Kidney (tissue), 14 donors: ENCODE data around the gene MCU. TPM values are rescaled to one million over a fixed set of nuclear protein-coding genes. Genes with fewer than 3 reads are reported as not detected.
"Not testable (repeated sequence)": the region's sequence is repeated elsewhere in the genome, so short reads cannot be mapped to it uniquely, and the experiment has no call there.

ENCODE experiments used
- DNase-seq, 5 donors: peaks; one replicate each; pipeline ENCODE4 v3.0.0-alpha.2; 2013 to 2020
- FAIRE-seq: peaks from 2 replicates; lab custom pipeline; 2012; peaks lifted over from hg19 to GRCh38; lab: Jason Lieb, UNC
- H3K27ac ChIP-seq, 2 donors: one replicate each; pipeline ENCODE4 v1.7.0; 2013; ENCODE audit warnings: low read depth in 2 of 2, low read length in 2 of 2, inconsistent platforms in 1 of 2
- H3K27me3 ChIP-seq: one replicate; pipeline ENCODE4 v1.7.1; 2013; ENCODE audit warnings: low read length, inconsistent platforms; ENCODE audit not compliant: control insufficient read depth, insufficient read depth
- H3K36me3 ChIP-seq, 3 donors: one replicate each; pipeline versions ENCODE4 v1.7.0 to v1.7.1; 2013; ENCODE audit warnings: low read length in 3 of 3, control low read depth in 1 of 3, inconsistent platforms in 1 of 3; ENCODE audit not compliant: insufficient read depth in 3 of 3, control insufficient read depth in 2 of 3
- H3K4me1 ChIP-seq, 3 donors: one replicate each; pipeline versions ENCODE4 v1.7.0 to v1.7.1; 2013; ENCODE audit warnings: low read length in 3 of 3, inconsistent platforms in 1 of 3, low read depth in 1 of 3; ENCODE audit not compliant: control insufficient read depth in 2 of 3, insufficient read depth in 2 of 3
- H3K4me3 ChIP-seq, 3 donors: one replicate each; pipeline versions ENCODE4 v1.7.0 to v1.8.1; 2013; ENCODE audit warnings: low read length in 3 of 3, control low read depth in 1 of 3, inconsistent platforms in 1 of 3
- H3K9ac ChIP-seq, 3 donors: one replicate each; pipeline versions ENCODE4 v1.7.0 to v1.7.1; 2013; ENCODE audit warnings: low read length in 3 of 3, control low read depth in 1 of 3, inconsistent platforms in 1 of 3
- H3K9me3 ChIP-seq, 3 donors: one replicate each; pipeline versions ENCODE4 v1.7.0 to v1.7.1; 2013; ENCODE audit warnings: low read length in 3 of 3, control low read depth in 1 of 3, inconsistent platforms in 1 of 3; ENCODE audit not compliant: control insufficient read depth in 2 of 3, insufficient read depth in 1 of 3
- CTCF ChIP-seq: IDR thresholded peaks from 3 replicates; pipeline ENCODE4 v1.5.1; 2012; ENCODE audit warnings: mild to moderate bottlenecking, moderate library complexity, borderline replicate concordance; ENCODE audit not compliant: insufficient read depth; ENCODE audit errors: extremely low read depth
- intact Hi-C: fragments of 100-400 bp; cut with DNase I; formaldehyde crosslinking; loops from one replicate; pipeline ENCODE4 v1.11.1; 2022
- polyA plus RNA-seq: library from polyadenylated mRNA; stranded (reverse); fragments of 350-450 nt; fragmentation: Illumina TruSeq; extraction: RNeasy Lipid Tissue Mini Kit (QIAGEN cat#74804); gene quantifications from one replicate; pipeline ENCODE4 v1.2.3, GENCODE V29; 2014; ENCODE audit warnings: low read depth, low replicate concordance; ENCODE audit not compliant: insufficient read depth
- total RNA-seq: library from RNA; stranded (reverse); fragmentation: NEBNext Ultra II Directional; extraction: Animal tissue kit (Norgen Biotek cat#: 25700); gene quantifications from one replicate; pipeline ENCODE4 v1.2.1, GENCODE V29; 2021
- donor health status: control.
- donor health status: control.
- donor health status: control.
- donor health status: control.
- donor health status: control.
- donor health status: DM: yes; HTN: yes; CAD: no.
- donor health status: Normal renal cell carcinoma (clear cell type).

The MCU gene
- total and polyA plus RNA-seq, 2 donors from 2014 or later, result 18.6 to 37.6 TPM

GRCh38 chr10:72910705-72911104 lies 218.8 kb downstream of the MCU start:
- DNase-seq (no peak), FAIRE-seq (no peak)
- Histone ChIP-seq H3K4me3 (no peak overlapping the region), H3K4me1 (no peaks in the 10 kb centered on the region), H3K9ac (no peak overlapping the region), H3K36me3 (no peaks in the 10 kb centered on the region), H3K27ac (no peak overlapping the region), H3K27me3 (no peaks in the 10 kb centered on the region), H3K9me3 (no peaks in the 10 kb centered on the region)
- intact Hi-C loops, result no loop called here
- TF ChIP-seq CTCF, result no peak

- Histone ChIP-seq H3K27ac (no peak overlapping the region), H3K9ac (no peak overlapping the region), H3K4me1 (no peaks in the 10 kb centered on the region), H3K27me3 (no peaks in the 10 kb centered on the region), H3K9me3 (no peaks in the 10 kb centered on the region), H3K36me3 (no peaks in the 10 kb centered on the region), H3K4me3 (no peak overlapping the region)
- FAIRE-seq (no peak), DNase-seq (no peak)
- no peak for TF ChIP-seq CTCF
- intact Hi-C loops, result no loop called here
These were observed 219.8 kb downstream of the MCU start for GRCh38 chr10:72911758-72912157.

GRCh38 chr10:72912736-72913135 lies 220.8 kb downstream of the MCU start:
- Histone ChIP-seq H3K27me3 (no peaks in the 10 kb centered on the region), H3K4me1 (no peaks in the 10 kb centered on the region), H3K9me3 (no peaks in the 10 kb centered on the region), H3K27ac (no peak overlapping the region), H3K9ac (no peak overlapping the region), H3K36me3 (no peaks in the 10 kb centered on the region), H3K4me3 (no peak overlapping the region)
- DNase-seq (peak in 2 of 5 donors; percentile 58 to 59), FAIRE-seq (no peak)
- TF ChIP-seq CTCF, result no peak
- intact Hi-C loops, result no loop called here

- Histone ChIP-seq H3K36me3 (no peaks in the 10 kb centered on the region), H3K9me3 (no peaks in the 10 kb centered on the region), H3K27me3 (no peaks in the 10 kb centered on the region), H3K27ac (no peak overlapping the region), H3K9ac (no peak overlapping the region), H3K4me1 (no peaks in the 10 kb centered on the region), H3K4me3 (no peak overlapping the region)
- intact Hi-C loops, result no loop called here
- TF ChIP-seq CTCF, result no peak
- no peak for FAIRE-seq
- DNase-seq, result peak in 1 of 5 donors; percentile 8
These were observed 221.3 kb downstream of the MCU start for GRCh38 chr10:72913287-72913686.

- not testable (repeated sequence) for FAIRE-seq
These were observed 225.3 kb downstream of the MCU start for GRCh38 chr10:72917201-72917600.

More at GRCh38 chr10:72917201-72917600, 225.3 kb downstream of the MCU start:
- DNase-seq, H3K4me3 ChIP-seq, H3K9me3 ChIP-seq, H3K27ac ChIP-seq, H3K36me3 ChIP-seq, H3K27me3 ChIP-seq, H3K4me1 ChIP-seq, intact Hi-C loops, H3K9ac ChIP-seq: not testable (repeated sequence)
